ENCODE measurements around the gene CDH4.

DNA sequence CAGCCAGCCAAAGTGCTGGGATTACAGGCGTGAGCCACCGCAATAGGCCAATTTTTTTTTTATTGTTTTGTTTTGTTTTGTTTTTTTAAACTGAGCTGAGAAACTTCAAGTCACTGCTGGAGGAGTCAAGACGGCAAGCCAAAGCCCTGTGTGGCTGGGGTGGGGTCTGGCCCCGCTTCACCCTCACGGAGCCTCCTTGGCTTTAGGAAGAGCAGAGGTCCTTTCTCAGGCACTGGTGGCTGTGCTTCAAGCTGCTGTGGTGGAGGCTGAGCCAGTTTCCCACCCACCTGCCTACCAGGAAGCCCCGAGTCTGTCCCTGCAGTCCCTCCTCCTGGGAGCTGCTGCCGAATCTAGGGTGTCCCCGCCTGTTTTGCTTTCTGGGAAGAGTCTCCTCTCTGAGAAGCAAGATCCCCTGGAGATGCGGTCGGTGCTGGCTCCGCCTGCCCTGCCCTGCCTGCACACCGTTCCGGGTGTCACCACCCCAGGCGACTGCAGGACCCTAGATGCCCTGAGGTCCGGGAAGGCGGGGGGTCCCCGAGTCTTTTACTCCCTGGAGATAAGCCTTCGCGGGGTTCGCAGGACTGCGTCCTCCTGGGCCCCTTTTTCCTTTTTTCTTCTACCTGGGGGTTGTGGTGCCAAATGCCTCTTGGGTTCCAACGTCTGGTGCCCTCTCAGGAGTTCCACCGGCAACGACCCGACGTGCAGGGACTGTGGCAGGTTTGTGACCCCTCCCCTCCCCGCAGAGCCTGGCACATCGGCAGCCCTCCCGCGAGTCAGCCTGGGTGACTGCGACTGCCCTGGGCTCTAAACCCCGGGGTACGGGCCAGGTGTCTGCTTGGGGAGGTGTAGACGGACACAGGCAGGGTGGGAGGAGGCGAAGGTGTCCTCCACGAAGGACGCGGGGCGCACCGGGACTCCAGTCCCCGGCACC, 712.9 kb downstream of the CDH4 start:
- no peak for TF ChIP-seq CTCF (IDR thresholded peaks at IDR 0.05)
- TF ChIP-seq POLR2A (IDR thresholded peaks at IDR 0.05), result no peak
